Activated naive CD8-positive, alpha-beta T cell (primary cell): Measurements from ENCODE around the gene MMP24.
"Not testable (repeated sequence)": the region's sequence is repeated elsewhere in the genome, so short reads cannot be mapped to it uniquely, and the experiment has no call there.

Source experiments
- H3K27ac Mint-ChIP-seq: one replicate; pipeline ENCODE4 v1.8.0; 2021; ENCODE audit warnings: mixed read lengths
- H3K27me3 Mint-ChIP-seq: one replicate; pipeline ENCODE4 v1.8.0; 2021; ENCODE audit warnings: mixed read lengths
- H3K36me3 Mint-ChIP-seq: one replicate; pipeline ENCODE4 v1.8.0; 2021; ENCODE audit warnings: mixed read lengths
- H3K4me1 Mint-ChIP-seq: one replicate; pipeline ENCODE4 v1.8.0; 2021; ENCODE audit warnings: low read depth, mixed read lengths
- H3K4me3 Mint-ChIP-seq: one replicate; pipeline ENCODE4 v1.8.0; 2021; ENCODE audit warnings: mild to moderate bottlenecking, mixed read lengths
- H3K9me3 Mint-ChIP-seq: one replicate; pipeline ENCODE4 v1.8.0; 2021; ENCODE audit warnings: low read depth, mixed read lengths

Gene MMP24

GRCh38 chr20:35312318-35312717 is 85.8 kb downstream of the MMP24 start:
- H3K4me1 Mint-ChIP-seq: peaks cover 28% of the 10 kb centered on the region

GRCh38 chr20:35314816-35315631 is 88.5 kb downstream of the MMP24 start:
- Mint-ChIP-seq H3K9me3 (no peaks in the 10 kb centered on the region), H3K27ac (peak overlapping the region; percentile 78), H3K4me1 (peaks cover 26% of the 10 kb centered on the region), H3K27me3 (no peaks in the 10 kb centered on the region), H3K4me3 (no peak overlapping the region), H3K36me3 (no peaks in the 10 kb centered on the region)

More at GRCh38 chr20:35312318-35312717, 85.8 kb downstream of the MMP24 start:
- Mint-ChIP-seq H3K27ac (peak overlapping the region; percentile 0), H3K4me3 (no peak overlapping the region), H3K9me3 (no peaks in the 10 kb centered on the region), H3K27me3 (no peaks in the 10 kb centered on the region), H3K36me3 (no peaks in the 10 kb centered on the region)

- not testable (repeated sequence) for H3K36me3 Mint-ChIP-seq, H3K27me3 Mint-ChIP-seq, H3K4me3 Mint-ChIP-seq, H3K9me3 Mint-ChIP-seq
- H3K27ac Mint-ChIP-seq: peak overlapping the region; percentile 78
- H3K4me1 Mint-ChIP-seq: peaks cover 26% of the 10 kb centered on the region
Measured at GRCh38 chr20:35315632-35316020, 89.1 kb downstream of the MMP24 start.

- Mint-ChIP-seq H3K4me3 (no peak overlapping the region), H3K9me3 (no peaks in the 10 kb centered on the region), H3K27ac (no peak overlapping the region), H3K36me3 (no peaks in the 10 kb centered on the region), H3K27me3 (no peaks in the 10 kb centered on the region), H3K4me1 (peaks cover 26% of the 10 kb centered on the region)
Measured at GRCh38 chr20:35316086-35316485, 89.6 kb downstream of the MMP24 start.

- H3K4me3 Mint-ChIP-seq: no peak overlapping the region
- no peaks in the 10 kb centered on the region for H3K27me3 Mint-ChIP-seq
- no peak overlapping the region for H3K27ac Mint-ChIP-seq
- H3K9me3 Mint-ChIP-seq: no peaks in the 10 kb centered on the region
- H3K4me1 Mint-ChIP-seq: peaks cover 14% of the 10 kb centered on the region
- no peaks in the 10 kb centered on the region for H3K36me3 Mint-ChIP-seq
Measured at GRCh38 chr20:35317416-35318210, 91.1 kb downstream of the MMP24 start.

DNA sequence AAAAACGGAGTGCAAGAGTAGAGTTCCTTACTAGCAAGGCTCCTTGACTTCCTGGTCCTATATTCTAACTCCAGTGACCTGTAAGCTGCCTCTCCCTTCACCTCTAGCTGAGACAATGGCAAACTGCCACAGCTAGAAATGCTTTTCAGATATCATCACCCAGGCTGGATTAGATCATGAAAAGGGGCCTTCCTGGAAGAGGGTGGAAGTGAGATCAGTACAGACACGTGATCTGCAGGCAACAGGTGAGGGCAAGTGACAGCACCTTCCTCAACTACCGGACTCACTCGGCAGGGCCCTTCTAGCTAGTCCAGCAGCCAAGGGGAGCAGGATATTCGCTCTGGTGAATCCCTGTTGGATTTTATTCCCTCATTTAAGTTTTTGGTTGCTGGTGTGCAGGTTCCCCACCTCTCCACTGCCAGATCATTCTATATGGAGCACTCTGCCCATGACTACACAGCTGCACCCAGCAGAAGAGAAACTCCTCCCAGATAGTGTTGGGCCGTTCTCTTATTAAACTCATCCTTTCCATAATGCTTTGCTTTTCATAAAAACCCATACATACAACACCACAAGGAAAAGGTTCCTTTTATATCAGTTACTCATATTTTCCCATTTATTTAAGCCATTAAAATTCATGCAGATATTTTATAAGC is 92.1 kb downstream of the MMP24 start:
- no peak overlapping the region for H3K27ac Mint-ChIP-seq
- no peak overlapping the region for H3K4me3 Mint-ChIP-seq
- H3K4me1 Mint-ChIP-seq: peaks cover 16% of the 10 kb centered on the region
- no peaks in the 10 kb centered on the region for H3K36me3 Mint-ChIP-seq
- H3K9me3 Mint-ChIP-seq: no peaks in the 10 kb centered on the region
- no peaks in the 10 kb centered on the region for H3K27me3 Mint-ChIP-seq

GRCh38 chr20:35319192-35319870 is 92.8 kb downstream of the MMP24 start:
- peak overlapping the region; percentile 24 for H3K27ac Mint-ChIP-seq
- no peak overlapping the region for H3K4me3 Mint-ChIP-seq
- H3K4me1 Mint-ChIP-seq: peaks cover 16% of the 10 kb centered on the region
- no peaks in the 10 kb centered on the region for H3K36me3 Mint-ChIP-seq
- no peaks in the 10 kb centered on the region for H3K27me3 Mint-ChIP-seq
- no peaks in the 10 kb centered on the region for H3K9me3 Mint-ChIP-seq

- Mint-ChIP-seq H3K9me3 (no peaks in the 10 kb centered on the region), H3K4me1 (peaks cover 15% of the 10 kb centered on the region), H3K27me3 (no peaks in the 10 kb centered on the region), H3K27ac (no peak overlapping the region), H3K4me3 (no peak overlapping the region), H3K36me3 (no peaks in the 10 kb centered on the region)
Measured at GRCh38 chr20:35319871-35320197, 93.3 kb downstream of the MMP24 start.

DNA sequence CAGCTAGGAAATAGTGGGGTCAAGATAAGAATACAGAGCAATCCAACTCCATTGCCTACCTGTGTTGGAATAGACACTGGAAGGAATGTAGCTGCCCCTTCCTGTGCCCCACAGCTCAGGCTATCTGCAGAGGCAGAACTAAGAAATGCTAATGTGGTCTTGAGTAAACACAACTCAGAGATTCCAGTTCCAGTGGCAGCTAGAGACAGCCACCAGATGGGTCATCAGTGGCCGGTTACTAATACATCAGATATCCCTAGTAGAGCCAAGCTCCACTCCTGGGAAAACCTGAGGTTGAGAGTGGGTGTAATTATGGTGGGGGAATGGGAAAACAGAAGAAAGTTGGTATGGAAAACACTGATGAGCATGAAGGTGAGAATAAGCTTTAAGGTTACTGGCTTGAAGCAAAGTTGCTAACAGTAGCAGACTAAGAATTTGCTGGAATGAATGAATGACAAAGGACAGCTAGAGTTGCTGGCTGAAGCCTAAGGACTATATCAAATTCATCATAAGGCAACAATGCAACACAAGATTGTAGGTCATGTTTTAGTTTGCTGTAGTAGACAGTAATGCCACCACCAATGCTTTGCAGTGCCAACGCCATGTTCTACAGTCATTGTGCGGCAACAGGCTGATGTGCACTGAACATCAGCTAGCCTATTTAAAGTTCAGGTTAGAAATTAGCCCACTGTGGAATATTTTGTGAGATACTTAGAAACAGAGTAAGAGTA is 94.1 kb downstream of the MMP24 start:
- H3K36me3 Mint-ChIP-seq: peaks cover 3% of the 10 kb centered on the region
- no peaks in the 10 kb centered on the region for H3K9me3 Mint-ChIP-seq
- H3K27me3 Mint-ChIP-seq: no peaks in the 10 kb centered on the region
- H3K4me1 Mint-ChIP-seq: peaks cover 10% of the 10 kb centered on the region
- H3K4me3 Mint-ChIP-seq: no peak overlapping the region
- no peak overlapping the region for H3K27ac Mint-ChIP-seq

GRCh38 chr20:35325401-35325800 is 98.9 kb downstream of the MMP24 start:
- Mint-ChIP-seq H3K27me3 (no peaks in the 10 kb centered on the region), H3K27ac (no peak overlapping the region), H3K4me1 (peaks cover 27% of the 10 kb centered on the region), H3K4me3 (no peak overlapping the region), H3K9me3 (no peaks in the 10 kb centered on the region), H3K36me3 (peaks cover 14% of the 10 kb centered on the region)

- peaks cover 27% of the 10 kb centered on the region for H3K4me1 Mint-ChIP-seq
- H3K9me3 Mint-ChIP-seq: no peaks in the 10 kb centered on the region
- no peaks in the 10 kb centered on the region for H3K27me3 Mint-ChIP-seq
- peaks cover 14% of the 10 kb centered on the region for H3K36me3 Mint-ChIP-seq
- peak overlapping the region; percentile 56 for H3K27ac Mint-ChIP-seq
- no peak overlapping the region for H3K4me3 Mint-ChIP-seq
Measured at GRCh38 chr20:35326021-35326739, 99.7 kb downstream of the MMP24 start.
